Spinal cord (tissue), 10 donors: ENCODE results near the gene VWA1. TPM values are rescaled to one million over a fixed set of nuclear protein-coding genes. Genes with fewer than 3 reads are reported as not detected.
"Not testable (repeated sequence)": the region's sequence is repeated elsewhere in the genome, so short reads cannot be mapped to it uniquely, and the experiment has no call there.

Source experiments
- DNase-seq, 6 donors: peaks; one replicate each; pipeline versions ENCODE4 v3.0.0 to v3.0.0-alpha.2; 2013 to 2015; ENCODE audit warnings: low spot score in 6 of 6, low read depth in 4 of 6
- H3K27ac ChIP-seq: one replicate; pipeline ENCODE4 v1.5.1; 2013; ENCODE audit warnings: low read depth, low read length, control low read depth
- H3K27me3 ChIP-seq: one replicate; pipeline ENCODE4 v1.6.1; 2013; ENCODE audit warnings: low read length; ENCODE audit not compliant: control insufficient read depth, insufficient read depth
- H3K36me3 ChIP-seq: one replicate; pipeline ENCODE4 v1.6.1; 2013; ENCODE audit warnings: low read length; ENCODE audit not compliant: control insufficient read depth, insufficient read depth
- H3K4me1 ChIP-seq: one replicate; pipeline ENCODE4 v1.6.1; 2013; ENCODE audit warnings: low read length; ENCODE audit not compliant: control insufficient read depth, insufficient read depth
- H3K4me3 ChIP-seq: one replicate; pipeline ENCODE4 v1.5.1; 2013; ENCODE audit warnings: low read depth, low read length, control low read depth
- H3K9me3 ChIP-seq: one replicate; pipeline ENCODE4 v1.6.1; 2013; ENCODE audit warnings: low read length; ENCODE audit not compliant: control insufficient read depth, insufficient read depth
- WGBS: methylation state at CpG from one replicate; pipeline ENCODE4 v1.1.5; 2013; ENCODE audit warnings: missing lambda C conversion rate; ENCODE audit not compliant: insufficient coverage; 5-methylcytosine and 5-hydroxymethylcytosine counted together
- polyA plus RNA-seq, 2 donors: library from polyadenylated mRNA; unstranded; fragments of 120-200 nt; gene quantifications; one replicate each; pipeline ENCODE4 v1.2.1, GENCODE V29; 2013; ENCODE audit not compliant: insufficient read length in 2 of 2
- total RNA-seq, 2 donors: library from RNA; depleted of rRNA in 1 of 2; stranded (reverse); fragments of 120-200 nt in 1 of 2; fragments of >200 nt in 1 of 2; gene quantifications; one replicate each; pipeline versions ENCODE4 v1.2.3 to v1.2.4, GENCODE V29; 2013 to 2014
- donor health status: healthy.

VWA1 gene
- total and polyA plus RNA-seq, 4 donors, result 11.4 to 67.0 (median 43.8) TPM

- 98% methylated on average over 13 of the region's 16 CpGs for WGBS
- not testable (repeated sequence) for H3K27me3 ChIP-seq, H3K4me1 ChIP-seq, H3K9me3 ChIP-seq, H3K27ac ChIP-seq, DNase-seq, H3K4me3 ChIP-seq
- H3K36me3 ChIP-seq, result peaks cover 79% of the 10 kb centered on the region
Observed at GRCh38 chr1:1480488-1480867, 45.0 kb downstream of the VWA1 start.

DNA sequence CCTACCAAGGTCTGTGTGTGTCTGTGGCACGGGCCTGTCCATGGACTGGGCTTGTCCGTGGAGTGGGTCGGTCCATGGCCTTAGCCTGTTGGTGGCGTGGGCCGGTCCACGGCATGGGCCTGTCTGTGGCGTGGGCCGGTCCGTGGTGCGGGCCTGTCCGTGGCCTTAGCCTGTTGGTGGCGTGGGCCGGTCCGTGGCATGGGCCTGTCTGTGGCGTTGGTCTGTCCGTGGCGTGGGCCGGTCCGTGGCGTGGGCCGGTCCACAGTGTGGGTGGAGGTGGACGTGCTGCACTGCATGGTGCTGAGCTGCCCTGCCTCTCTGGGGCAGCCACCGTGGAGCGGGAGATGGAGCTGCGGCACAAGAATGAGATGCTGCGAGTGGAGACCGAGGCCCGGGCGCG, 46.3 kb downstream of the VWA1 start:
- WGBS, result 90% methylated on average over 11 of the region's 30 CpGs
- not testable (repeated sequence) for H3K4me3 ChIP-seq, H3K27me3 ChIP-seq, H3K27ac ChIP-seq, DNase-seq, H3K9me3 ChIP-seq, H3K4me1 ChIP-seq
- H3K36me3 ChIP-seq, result peaks cover 88% of the 10 kb centered on the region

- no peak overlapping the region for H3K27ac ChIP-seq
- DNase-seq, result no peak
- peaks cover 88% of the 10 kb centered on the region for H3K36me3 ChIP-seq
- H3K4me3 ChIP-seq, result no peak overlapping the region
- H3K9me3 ChIP-seq, result no peaks in the 10 kb centered on the region
- H3K4me1 ChIP-seq, result no peaks in the 10 kb centered on the region
- no peaks in the 10 kb centered on the region for H3K27me3 ChIP-seq
- 98% methylated on average over 6 of the region's 14 CpGs for WGBS
Observed at GRCh38 chr1:1482856-1483255, 47.4 kb downstream of the VWA1 start.

- WGBS, result 81% methylated on average over 16 of the region's 16 CpGs
- Histone ChIP-seq H3K36me3 (peaks cover 90% of the 10 kb centered on the region), H3K27ac (no peak overlapping the region), H3K27me3 (no peaks in the 10 kb centered on the region), H3K4me1 (no peaks in the 10 kb centered on the region), H3K9me3 (no peaks in the 10 kb centered on the region), H3K4me3 (no peak overlapping the region)
- no peak for DNase-seq
Observed at GRCh38 chr1:1483714-1484113, 48.2 kb downstream of the VWA1 start.

GRCh38 chr1:1484976-1485750, 49.7 kb downstream of the VWA1 start:
- not testable (repeated sequence) for H3K9me3 ChIP-seq, H3K27ac ChIP-seq, DNase-seq, H3K4me1 ChIP-seq, H3K4me3 ChIP-seq, H3K27me3 ChIP-seq
- peaks cover 92% of the 10 kb centered on the region for H3K36me3 ChIP-seq
- 89% methylated on average over 17 of the region's 46 CpGs for WGBS

- not testable (repeated sequence) for H3K27me3 ChIP-seq, H3K9me3 ChIP-seq, DNase-seq, H3K4me1 ChIP-seq, H3K27ac ChIP-seq, H3K4me3 ChIP-seq
- peaks cover 92% of the 10 kb centered on the region for H3K36me3 ChIP-seq
- 94% methylated on average over 26 of the region's 31 CpGs for WGBS
Observed at GRCh38 chr1:1485755-1486317, 50.3 kb downstream of the VWA1 start.

DNA sequence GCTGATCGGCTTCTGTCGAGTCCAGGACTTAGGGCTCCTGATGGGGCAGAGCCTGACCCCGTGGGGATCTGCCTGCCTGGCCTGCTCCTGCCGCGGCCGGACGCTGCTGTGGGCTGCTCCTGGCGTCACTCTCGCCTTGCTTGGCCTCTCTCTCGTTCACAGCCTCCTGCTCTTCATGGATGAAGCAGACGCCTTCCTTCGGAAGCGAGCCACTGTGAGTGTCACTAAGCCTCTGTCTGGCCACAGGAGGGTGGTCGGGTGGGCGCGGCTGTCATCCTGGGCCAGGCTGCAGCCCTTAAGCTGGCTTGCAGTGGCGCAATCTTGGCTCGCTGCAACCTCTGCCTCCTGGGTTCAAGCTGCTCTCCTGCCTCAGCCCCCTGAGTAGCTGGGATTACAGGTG, 52.2 kb downstream of the VWA1 start:
- H3K4me3 ChIP-seq, result no peak overlapping the region
- WGBS, result 96% methylated on average over 18 of the region's 18 CpGs
- no peaks in the 10 kb centered on the region for H3K27me3 ChIP-seq
- peaks cover 96% of the 10 kb centered on the region for H3K36me3 ChIP-seq
- no peaks in the 10 kb centered on the region for H3K4me1 ChIP-seq
- H3K27ac ChIP-seq, result no peak overlapping the region
- H3K9me3 ChIP-seq, result no peaks in the 10 kb centered on the region
- no peak for DNase-seq

- no peak overlapping the region for H3K4me3 ChIP-seq
- no peaks in the 10 kb centered on the region for H3K27me3 ChIP-seq
- H3K36me3 ChIP-seq, result peaks cover 89% of the 10 kb centered on the region
- H3K4me1 ChIP-seq, result no peaks in the 10 kb centered on the region
- H3K9me3 ChIP-seq, result no peaks in the 10 kb centered on the region
- 98% methylated on average over 14 of the region's 16 CpGs for WGBS
- no peak for DNase-seq
- no peak overlapping the region for H3K27ac ChIP-seq
Observed at GRCh38 chr1:1489231-1489630, 53.7 kb downstream of the VWA1 start.

GRCh38 chr1:1489861-1490260, 54.4 kb downstream of the VWA1 start:
- Histone ChIP-seq H3K9me3 (no peaks in the 10 kb centered on the region), H3K36me3 (peaks cover 89% of the 10 kb centered on the region), H3K4me1 (no peaks in the 10 kb centered on the region), H3K27ac (no peak overlapping the region), H3K27me3 (no peaks in the 10 kb centered on the region), H3K4me3 (no peak overlapping the region)
- DNase-seq, result no peak
- 98% methylated on average over 19 of the region's 19 CpGs for WGBS

DNA sequence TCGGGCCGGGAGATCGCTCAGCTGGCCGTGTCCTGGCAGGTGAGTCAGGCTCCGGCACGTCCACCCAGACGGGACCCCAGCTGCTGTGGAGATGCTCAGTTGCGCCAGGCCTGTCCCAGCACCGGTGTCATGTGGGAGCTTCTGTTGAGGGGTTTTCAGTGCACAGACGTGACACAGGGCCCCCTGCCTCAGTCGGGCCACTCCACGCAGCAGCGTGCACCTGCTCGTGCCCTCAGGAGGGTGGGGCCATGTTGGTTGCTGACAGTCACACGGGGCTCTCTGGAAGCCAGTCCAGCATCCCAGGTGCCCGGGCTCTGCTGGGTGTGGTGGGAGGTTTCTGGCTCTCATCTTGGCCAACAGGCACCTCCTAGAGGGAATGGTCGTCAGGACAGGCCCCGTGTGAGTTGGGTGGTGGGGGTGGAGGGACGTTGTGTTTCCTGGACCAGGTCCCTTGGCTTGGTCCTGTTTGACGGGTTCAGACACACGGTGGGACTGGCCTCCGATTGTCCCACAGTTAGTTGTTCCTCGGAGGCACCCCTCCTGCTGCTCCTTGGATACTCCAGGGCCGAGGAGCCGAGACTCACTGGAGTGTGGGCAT, 55.2 kb downstream of the VWA1 start:
- no peaks in the 10 kb centered on the region for H3K4me1 ChIP-seq
- H3K27ac ChIP-seq, result no peak overlapping the region
- DNase-seq, result no peak
- no peaks in the 10 kb centered on the region for H3K27me3 ChIP-seq
- H3K4me3 ChIP-seq, result no peak overlapping the region
- H3K9me3 ChIP-seq, result no peaks in the 10 kb centered on the region
- peaks cover 89% of the 10 kb centered on the region for H3K36me3 ChIP-seq
- over 99% methylated on average over 18 of the region's 25 CpGs for WGBS
